ENCODE data around the gene SLX4IP. TPM values are rescaled to one million over a fixed set of nuclear protein-coding genes. Genes with fewer than 3 reads are reported as not detected.
A peak's percentile ranks its signal among the peaks of the same experiment; 100 is the strongest.

SLX4IP gene
- total and polyA plus RNA-seq, 2 of the 13 experiments (the other 11 are each of a cell fraction or from before 2014, with no cell fraction given) = 3.6 to 7.3 TPM

GRCh38 chr20:10673176-10673841 is 238.2 kb downstream of the SLX4IP start (continued):
- TF ChIP-seq ZNF484 (CRISPR knock-in tag; IDR thresholded peaks at IDR 0.05; ENCODE audit: borderline replicate concordance, low read depth) = no peak

GRCh38 chr20:10673842-10674683 is 239.0 kb downstream of the SLX4IP start, which contains the start of gene JAG1:
Gene JAG1, minus strand, starts transcription at chr20:10673999. Its CDS starts 469 bp downstream, at chr20:10673530.
- in situ Hi-C loops (cut with HindIII; ENCODE audit: extremely low pct_ligation_motif_present, low pct_unique_long_range_greater_than_20kb) = loop anchor here (5.0 kb wide), 2 partner anchors 533 to 868 kb away; no protein-coding TSS in a partner anchor
- DNase-seq (ENCODE audit: low spot score) (peak; percentile 97), FAIRE-seq (peak; percentile 66), ATAC-seq (peak; percentile 77)
- peaks cover 38% of the 10 kb centered on the region for H3K4me1 ChIP-seq (ENCODE audit: insufficient read depth, low read length)
- H3K9ac ChIP-seq (ENCODE audit: insufficient read depth, low read depth, low read length) = peak within 1 kb of the TSS; percentile 95
- peak within 1 kb of the TSS; percentile 96 for H3K4me2 ChIP-seq (ENCODE audit: low read depth, low read length)
- H3K36me3 ChIP-seq (replicated peaks in 1 of 2; ENCODE audit: control insufficient read depth in 1 of 2, insufficient read depth in 2 of 2, low read length in 2 of 2) = peaks cover 2 to 5% of the 10 kb centered on the region in 2 experiments
- peaks cover 47% of the 10 kb centered on the region for H3K79me2 ChIP-seq (ENCODE audit: insufficient read depth, low read length)
- intact Hi-C loops (cut with micrococcal nuclease; ENCODE audit: unreplicated experiment) = loop anchor here (1.0 to 10.0 kb wide), 11 partner anchors 21 to 871 kb away; partner anchors contain the start of gene MKKS
- BruUV-seq (replicated peaks) = no TSS peak
- H2AFZ ChIP-seq (ENCODE audit: low read length) = no peak within 1 kb of the TSS
- no peaks in the 10 kb centered on the region for H3K9me3 ChIP-seq (ENCODE audit: low read length)
- peak within 1 kb of the TSS; percentile 89 for H3K27ac ChIP-seq (ENCODE audit: extremely low read length, insufficient read depth, low read length)
- ChIA-PET CTCF (ENCODE audit: low intra/inter-chr PET ratio, low total read pairs) (interaction anchor here (0.6 to 1.5 kb wide), 3 partner anchors 121 to 531 kb away, joined by 3 read pairs; no protein-coding TSS in a partner anchor), POLR2A (interaction anchor here (0.6 to 5.6 kb wide), 39 partner anchors 9 to 593 kb away, joined by 3 to 104 read pairs (median 4); partner anchors contain the start of genes MKKS and SLX4IP)
- H4K20me1 ChIP-seq (ENCODE audit: insufficient read depth, low read length) = peaks cover 22% of the 10 kb centered on the region
- peak within 1 kb of the TSS; percentile 85 to 94 (median 91) for H3K4me3 ChIP-seq (replicated peaks in 1 of 3; ENCODE audit: insufficient read depth in 1 of 3, low read depth in 2 of 3, low read length in 3 of 3)
- no peaks in the 10 kb centered on the region; a peak in 1 of 5 replicates for H3K27me3 ChIP-seq (ENCODE audit: control insufficient read depth in 1 of 2, insufficient read depth in 2 of 2, low read length in 2 of 2)
- WGBS (ENCODE audit: low lambda C conversion rate) = 2% methylated on average over 54 of the region's 84 CpGs
- TF ChIP-seq TARDBP (CRISPR knock-in tag; IDR thresholded peaks at IDR 0.05) (peak; percentile 77), KMT2B (CRISPR knock-in tag; IDR thresholded peaks at IDR 0.05) (peak; percentile 53), ZNF703 (CRISPR knock-in tag; IDR thresholded peaks at IDR 0.05; ENCODE audit: borderline replicate concordance) (no peak), CBFB (CRISPR knock-in tag; IDR thresholded peaks at IDR 0.05) (no peak), NRL (CRISPR knock-in tag; IDR thresholded peaks at IDR 0.05; ENCODE audit: borderline replicate concordance) (no peak), PHF8 (CRISPR knock-in tag; IDR thresholded peaks at IDR 0.05) (peak; percentile 78), SIX4 (CRISPR knock-in tag; IDR thresholded peaks at IDR 0.05) (peak; percentile 20; the same call in 1 of the 2 replicates), KLF12 (CRISPR knock-in tag; IDR thresholded peaks at IDR 0.05; ENCODE audit: borderline replicate concordance) (0 out of 2 replicates have a peak, but pooled peaks have one; percentile 64), ZFP37 (CRISPR knock-in tag; IDR thresholded peaks at IDR 0.05; ENCODE audit: borderline replicate concordance) (peak; percentile 24; the same call in 1 of the 2 replicates), ZFP90 (CRISPR knock-in tag; IDR thresholded peaks at IDR 0.05; ENCODE audit: borderline replicate concordance) (peak; percentile 49), ZNF549 (CRISPR knock-in tag; IDR thresholded peaks at IDR 0.05) (no peak; the same call in 1 of the 2 replicates), ZNF468 (CRISPR knock-in tag; IDR thresholded peaks at IDR 0.05) (no peak), ZNF724P (CRISPR knock-in tag; IDR thresholded peaks at IDR 0.05; ENCODE audit: borderline replicate concordance) (no peak), ZBTB33 (CRISPR knock-in tag; IDR thresholded peaks at IDR 0.05) (no peak; the same call in 1 of the 2 replicates), ZSCAN25 (CRISPR knock-in tag; IDR thresholded peaks at IDR 0.05) (no peak), SMAD9 (CRISPR knock-in tag; IDR thresholded peaks at IDR 0.05) (no peak), THAP8 (CRISPR knock-in tag; IDR thresholded peaks at IDR 0.05; ENCODE audit: borderline replicate concordance) (no peak; the same call in 1 of the 2 replicates)
